AG04450 (cell line): Measurements from ENCODE around the gene LY6G6C. TPM values are rescaled to one million over a fixed set of nuclear protein-coding genes. Genes with fewer than 3 reads are reported as not detected.

Source experiments
- CTCF ChIA-PET: fragments of 300-600, 350-600 bp; formaldehyde crosslinking; extraction: SDS; loops from one replicate; lab custom pipeline; 2022; ENCODE audit warnings: antibody characterized with exemption, inconsistent platforms; lab: Charles Lee
- POLR2A ChIA-PET: fragments of 350-600 bp; formaldehyde crosslinking; extraction: SDS; loops from one replicate; lab custom pipeline; 2021; ENCODE audit warnings: antibody characterized with exemption, inconsistent platforms; lab: Yijun Ruan, JAX
- DNase-seq: peaks from one replicate; pipeline ENCODE4 v3.0.0-alpha.2; 2011; ENCODE audit warnings: low read depth, low spot score
- H3K27ac ChIP-seq: one replicate; pipeline ENCODE4 v1.5.1; 2012; ENCODE audit warnings: low read depth, low read length, control low read depth
- H3K27me3 ChIP-seq: one replicate; pipeline ENCODE4 v1.6.0; 2012; ENCODE audit warnings: low read length; ENCODE audit not compliant: control insufficient read depth, insufficient read depth
- H3K4me3 ChIP-seq: 2 replicates; pipeline ENCODE4 v1.5.1; 2011; ENCODE audit warnings: mild to moderate bottlenecking, low read depth, low read length, control low read depth
- H3K9me3 ChIP-seq: 2 replicates; pipeline ENCODE4 v1.5.1; 2012; ENCODE audit warnings: low read length; ENCODE audit not compliant: control insufficient read depth, insufficient read depth
- CTCF ChIP-seq: IDR thresholded peaks from 2 replicates; pipeline ENCODE4 v1.5.1; 2011; ENCODE audit warnings: low read depth, low read length, control low read depth, inconsistent platforms
- polyA plus RNA-seq: library from polyadenylated mRNA; depleted of rRNA; stranded (reverse); fragments of >200 nt; gene quantifications from 2 replicates; pipeline ENCODE4 v1.2.3, GENCODE V29; 2011

The LY6G6C gene
- polyA plus RNA-seq, 1 experiment = not detected

GRCh38 chr6:31683591-31683990, 38.0 kb downstream of the LY6G6C start:
- no peak for DNase-seq
- TF ChIP-seq CTCF = no peak
- Histone ChIP-seq H3K4me3 (no peak overlapping the region), H3K27me3 (no peaks in the 10 kb centered on the region), H3K9me3 (no peaks in the 10 kb centered on the region), H3K27ac (no peak overlapping the region)
- POLR2A ChIA-PET = no interaction called here
- CTCF ChIA-PET = no interaction called here

- POLR2A ChIA-PET = interaction anchor here (0.6 to 0.8 kb wide), 3 partner anchors 22 to 168 kb away, joined by 3 to 10 read pairs (median 6); partner anchors contain the start of gene ABHD16A
These were observed 40.3 kb downstream of the LY6G6C start for GRCh38 chr6:31681135-31681671.

GRCh38 chr6:31680226-31681134, 41.1 kb downstream of the LY6G6C start, which contains the start of gene LY6G5C:
Gene LY6G5C, minus strand, starts transcription at chr6:31681067. Its CDS starts 694 bp downstream, at chr6:31680373.
- POLR2A ChIA-PET = interaction anchor here (0.8 kb wide), 2 partner anchors 23 to 155 kb away, joined by 3 to 10 read pairs; partner anchors contain the start of gene ABHD16A
- H3K9me3 ChIP-seq = no peaks in the 10 kb centered on the region
- peak; percentile 66 for TF ChIP-seq CTCF
- peak; percentile 91 for DNase-seq
- H3K27ac ChIP-seq = peak within 1 kb of the TSS; percentile 78
- CTCF ChIA-PET = interaction anchor here (0.6 to 2.1 kb wide), 16 partner anchors 10 to 272 kb away, joined by 3 to 9 read pairs (median 4); partner anchors contain the start of genes LSM2 and LY6G5B
- H3K27me3 ChIP-seq = no peaks in the 10 kb centered on the region
- H3K4me3 ChIP-seq = peak within 1 kb of the TSS; percentile 57

More at GRCh38 chr6:31681135-31681671, 40.3 kb downstream of the LY6G6C start:
- Histone ChIP-seq H3K4me3 (peak overlapping the region; percentile 57), H3K27ac (peak overlapping the region; percentile 78), H3K9me3 (no peaks in the 10 kb centered on the region), H3K27me3 (no peaks in the 10 kb centered on the region)
- TF ChIP-seq CTCF = no peak; the same call in 1 of the 2 replicates
- CTCF ChIA-PET = interaction anchor here (0.7 to 2.1 kb wide), 13 partner anchors 9 to 271 kb away, joined by 3 to 9 read pairs (median 5); partner anchors contain the start of genes LSM2 and LY6G5B
- DNase-seq = no peak

- no peak for DNase-seq
- Histone ChIP-seq H3K9me3 (no peaks in the 10 kb centered on the region), H3K27ac (no peak overlapping the region), H3K27me3 (no peaks in the 10 kb centered on the region), H3K4me3 (no peak overlapping the region)
- TF ChIP-seq CTCF = no peak
- ChIA-PET CTCF (no interaction called here), POLR2A (no interaction called here)
These were observed 43.6 kb downstream of the LY6G6C start for GRCh38 chr6:31677955-31678354.
